Stimulated activated CD8-positive, alpha-beta memory T cell treated with anti-CD3 and anti-CD28 coated beads, Interleukin-2, amount 100 ng/mL, for 1 hour (primary cell): Measurements from ENCODE around the gene MBNL1.
"Not testable (repeated sequence)": the region's sequence is repeated elsewhere in the genome, so short reads cannot be mapped to it uniquely, and the experiment has no call there.

Experiments used
- DNase-seq, 2 donors: peaks; one replicate each; pipeline ENCODE4 v3.0.0-alpha.2; 2020; ENCODE audit warnings: low read depth in 2 of 2

MBNL1 gene

GRCh38 chr3:152402695-152403451, 134.1 kb downstream of the MBNL1 start:
- DNase-seq, result no peak

DNA sequence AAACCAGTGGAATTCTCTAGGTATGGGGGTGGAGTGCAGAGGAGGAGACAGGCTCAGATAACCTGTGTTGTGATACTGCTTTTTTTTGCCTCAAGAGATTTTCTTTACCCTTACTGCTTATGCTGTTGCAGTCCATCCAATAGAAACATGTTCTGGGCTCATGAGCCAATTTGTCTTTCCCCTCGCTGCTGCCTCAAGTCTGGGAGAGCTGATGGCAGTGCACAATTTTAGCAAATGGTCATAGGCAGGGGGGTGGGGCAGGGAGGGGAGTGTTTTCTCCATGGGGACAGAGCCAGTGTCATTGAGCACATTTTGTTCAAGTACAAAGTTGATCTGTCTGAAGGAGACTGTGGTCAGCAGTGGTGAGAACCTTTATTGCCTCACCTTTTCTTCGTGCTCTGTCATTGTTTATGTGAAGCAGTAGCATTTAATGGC, 134.9 kb downstream of the MBNL1 start:
- DNase-seq, result no peak

DNA sequence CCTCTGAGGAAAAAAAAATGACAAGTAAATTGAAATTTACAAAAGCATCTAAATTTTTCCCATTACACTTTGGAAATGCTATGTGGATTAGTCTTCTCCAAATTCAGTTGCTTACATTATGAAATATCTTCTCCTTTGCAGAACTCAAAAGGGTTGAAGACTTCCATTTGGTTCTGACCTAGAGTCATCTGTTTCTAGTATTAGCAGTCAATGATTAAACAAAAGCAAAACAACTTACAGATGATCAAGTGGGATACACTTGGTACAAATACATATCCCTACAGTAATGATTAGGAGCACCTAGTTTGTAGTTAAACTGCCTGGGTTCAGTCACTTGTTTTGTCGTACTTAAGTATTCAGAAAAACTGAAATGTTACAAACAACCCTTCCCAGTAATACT, 136.2 kb downstream of the MBNL1 start:
- no peak for DNase-seq

GRCh38 chr3:152405915-152406802, 137.4 kb downstream of the MBNL1 start:
- DNase-seq, result no peak

GRCh38 chr3:152413240-152413639, 144.5 kb downstream of the MBNL1 start:
- no peak for DNase-seq

DNA sequence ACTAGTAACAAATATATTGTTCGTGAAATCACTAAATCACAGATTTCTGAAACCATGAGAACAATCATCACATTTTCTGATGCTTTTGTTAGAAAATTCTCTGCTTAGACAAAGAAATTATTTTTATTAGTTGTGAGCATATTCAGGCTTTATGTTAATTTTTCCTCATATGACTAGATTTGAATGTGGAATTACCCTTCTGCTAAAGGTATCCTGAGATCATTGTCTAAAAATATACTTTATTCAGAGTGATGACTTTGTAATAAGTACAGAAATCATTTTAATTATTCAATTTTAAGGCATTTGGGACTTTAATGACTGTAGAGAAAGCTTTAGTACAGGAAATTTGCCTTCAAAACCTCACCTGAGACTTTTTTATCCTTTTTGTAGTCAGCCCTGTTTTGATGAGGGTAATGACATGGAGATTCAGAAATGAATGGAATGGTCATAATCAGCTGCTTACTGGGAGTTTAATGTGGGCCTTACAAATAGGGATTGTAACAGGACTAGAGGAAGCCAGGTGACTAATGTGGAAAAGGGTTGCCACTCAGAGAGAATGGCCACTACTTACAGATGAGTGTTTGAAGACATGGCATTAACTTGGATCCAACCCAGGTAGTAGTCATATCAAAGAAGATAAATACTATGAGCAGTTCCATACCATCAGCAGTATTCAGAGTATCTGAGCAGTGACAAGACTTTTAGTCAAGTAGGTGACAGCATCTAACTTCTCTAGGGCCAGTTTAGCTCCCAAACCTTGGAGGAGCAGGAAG, 148.3 kb downstream of the MBNL1 start:
- no peak for DNase-seq

- DNase-seq, result no peak
Observed at GRCh38 chr3:152419748-152420147, 151.0 kb downstream of the MBNL1 start.

GRCh38 chr3:152421162-152421561, 152.4 kb downstream of the MBNL1 start:
- DNase-seq, result no peak

DNA sequence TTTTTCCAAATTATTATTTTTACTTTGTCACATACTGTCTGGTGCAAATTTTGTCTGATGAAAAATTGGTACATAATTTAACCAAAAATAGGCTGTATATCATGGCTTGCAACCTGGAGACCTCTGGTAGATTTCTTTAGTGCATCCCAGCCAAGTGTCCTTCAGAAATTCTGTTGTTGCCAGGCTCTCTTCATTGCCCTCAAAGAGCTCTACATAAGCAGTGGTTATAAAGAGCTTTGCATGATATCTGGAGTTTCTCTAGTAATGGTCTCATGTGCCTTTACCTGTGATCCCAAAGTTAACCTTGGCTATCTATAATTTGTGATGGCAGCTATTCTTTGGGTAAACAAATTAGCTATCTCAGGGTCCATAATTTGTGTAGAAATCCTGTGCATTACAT, 157.7 kb downstream of the MBNL1 start:
- no peak for DNase-seq

- no peak for DNase-seq
Observed at GRCh38 chr3:152428577-152428976, 159.8 kb downstream of the MBNL1 start.

GRCh38 chr3:152430223-152431002, 161.7 kb downstream of the MBNL1 start:
- no peak for DNase-seq

DNA sequence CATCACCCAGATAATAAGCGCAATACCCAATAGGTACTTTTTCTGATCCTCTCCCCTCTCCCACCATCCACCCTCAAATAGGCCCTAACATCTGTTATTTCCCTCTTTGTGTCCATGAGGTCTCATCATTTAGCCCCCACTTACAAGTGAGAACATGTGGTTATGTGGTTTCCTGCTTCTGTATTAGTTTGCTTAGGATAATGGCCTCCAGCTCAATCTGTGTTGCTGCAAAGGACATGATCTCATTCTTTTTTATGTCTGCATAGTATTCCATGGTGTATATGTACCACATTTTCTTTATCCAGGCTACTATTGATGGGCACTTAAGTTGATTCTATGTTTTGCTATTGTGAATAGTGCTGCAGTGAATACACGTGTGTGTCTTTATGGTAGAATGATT, 165.4 kb downstream of the MBNL1 start:
- DNase-seq, result no peak

DNA sequence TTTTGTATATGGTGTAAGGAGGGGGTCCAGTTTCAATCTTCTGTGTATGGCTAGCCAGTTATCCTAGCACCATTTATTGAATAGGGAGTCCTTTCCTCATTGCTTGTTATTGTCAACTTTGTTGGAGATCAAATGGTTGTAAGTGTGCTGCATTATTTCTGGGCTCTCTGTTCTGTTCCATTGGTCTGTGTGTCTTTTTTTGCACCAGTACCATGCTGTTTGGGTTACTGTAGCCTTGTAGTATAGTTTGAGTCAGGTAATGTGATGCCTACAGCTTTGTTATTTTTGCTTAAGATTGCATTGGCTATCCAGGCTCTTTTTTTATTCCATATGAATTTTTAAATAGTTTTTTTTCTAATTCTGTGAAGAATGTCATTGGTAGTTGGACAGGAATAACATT, 166.5 kb downstream of the MBNL1 start:
- DNase-seq, result not testable (repeated sequence)

DNA sequence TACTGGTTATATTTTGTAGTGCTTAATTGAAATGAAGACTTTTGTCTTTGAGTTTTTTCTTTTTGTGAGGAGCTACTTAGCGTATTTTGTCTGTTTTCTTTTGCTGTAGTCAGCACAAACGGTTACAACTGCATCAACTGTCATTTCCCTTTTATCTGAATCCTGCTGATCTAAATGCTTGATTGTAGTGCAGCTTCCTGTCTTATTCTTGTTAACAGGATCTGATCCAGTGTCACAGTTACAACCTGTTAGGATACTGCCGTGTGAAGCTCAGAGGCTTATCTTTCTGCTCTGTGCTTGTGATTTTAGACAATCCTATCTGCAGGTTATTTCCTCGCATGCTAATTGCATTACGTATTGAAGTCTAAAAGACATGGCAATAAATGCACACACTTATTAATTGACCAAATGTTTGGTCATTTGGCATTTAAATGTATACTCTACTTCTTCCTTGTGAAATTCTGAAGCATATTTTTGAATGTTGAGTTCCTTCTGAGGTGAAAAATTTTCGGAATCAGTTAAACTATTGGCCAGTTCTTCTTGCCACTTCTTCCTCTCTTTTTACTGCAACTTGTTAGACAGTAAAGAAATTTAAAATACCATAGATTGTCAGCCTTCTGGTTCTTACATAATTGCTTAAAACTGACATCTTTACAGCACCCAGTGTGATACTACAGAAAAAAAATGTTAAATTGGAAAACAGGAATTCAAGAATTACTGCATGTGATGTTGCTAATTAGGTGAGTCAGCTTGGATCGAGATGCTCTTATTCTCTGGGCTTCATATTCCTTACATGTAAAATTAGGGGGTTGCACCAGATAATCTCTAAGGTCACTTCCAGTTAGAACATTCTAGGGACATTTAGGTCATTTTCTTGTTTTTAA, 168.2 kb downstream of the MBNL1 start:
- DNase-seq, result no peak

GRCh38 chr3:152438181-152438580, 169.5 kb downstream of the MBNL1 start:
- no peak for DNase-seq

GRCh38 chr3:152438706-152439105, 170.0 kb downstream of the MBNL1 start:
- no peak for DNase-seq

DNA sequence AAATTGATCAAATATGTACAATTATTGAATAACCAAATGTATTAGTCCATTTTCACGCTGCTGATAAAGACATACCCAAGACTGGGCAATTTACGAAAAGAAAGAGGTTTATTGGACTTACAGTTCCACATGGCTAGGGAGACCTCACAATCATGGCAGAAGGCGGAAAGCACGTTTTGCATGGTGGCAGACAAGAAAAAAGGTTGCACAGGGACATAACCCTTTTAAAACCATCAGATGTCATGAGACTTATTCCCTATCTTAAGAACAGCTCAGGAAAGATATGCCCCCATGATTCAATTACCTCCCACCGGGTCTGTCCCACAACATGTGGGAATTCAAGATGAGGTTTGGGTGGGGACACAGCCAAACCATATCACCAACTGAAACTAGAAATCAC, 171.5 kb downstream of the MBNL1 start:
- DNase-seq, result not testable (repeated sequence)

DNA sequence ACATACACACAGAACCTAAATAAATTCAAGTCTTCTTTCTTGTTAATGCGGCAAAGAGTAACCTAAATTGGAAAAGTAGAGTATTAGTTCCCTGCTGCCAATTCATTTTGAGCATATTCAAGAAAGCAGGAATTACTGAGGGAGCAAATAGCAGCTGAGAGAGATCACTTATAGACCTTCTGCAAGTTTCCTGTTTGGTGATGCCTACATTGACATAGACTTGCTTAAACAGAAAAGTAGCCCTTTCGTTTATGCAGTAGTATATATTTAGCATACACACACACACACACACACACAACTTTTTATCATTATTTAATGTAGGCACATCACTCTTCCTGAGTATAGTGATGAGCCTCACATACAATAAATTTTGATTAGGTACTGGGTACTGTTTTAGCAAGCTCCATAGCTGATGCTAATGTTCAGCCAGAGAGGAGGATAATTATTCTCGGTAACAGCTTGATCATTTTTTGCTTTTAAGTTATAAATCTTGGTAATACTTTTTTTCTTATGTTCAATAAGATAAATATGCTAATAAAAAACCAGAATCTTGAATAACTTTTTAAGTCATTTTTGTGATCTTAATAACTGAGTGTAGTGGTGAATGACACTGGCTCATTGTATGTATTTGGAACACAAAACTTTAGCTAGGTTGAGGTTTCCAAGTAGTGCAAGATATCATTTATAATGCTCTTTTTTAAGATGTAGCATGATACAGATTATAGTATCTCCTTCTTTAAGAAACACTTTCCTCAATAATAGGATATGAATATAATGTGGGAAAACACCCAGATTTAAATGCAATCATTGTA, 174.7 kb downstream of the MBNL1 start:
- DNase-seq, result no peak

DNA sequence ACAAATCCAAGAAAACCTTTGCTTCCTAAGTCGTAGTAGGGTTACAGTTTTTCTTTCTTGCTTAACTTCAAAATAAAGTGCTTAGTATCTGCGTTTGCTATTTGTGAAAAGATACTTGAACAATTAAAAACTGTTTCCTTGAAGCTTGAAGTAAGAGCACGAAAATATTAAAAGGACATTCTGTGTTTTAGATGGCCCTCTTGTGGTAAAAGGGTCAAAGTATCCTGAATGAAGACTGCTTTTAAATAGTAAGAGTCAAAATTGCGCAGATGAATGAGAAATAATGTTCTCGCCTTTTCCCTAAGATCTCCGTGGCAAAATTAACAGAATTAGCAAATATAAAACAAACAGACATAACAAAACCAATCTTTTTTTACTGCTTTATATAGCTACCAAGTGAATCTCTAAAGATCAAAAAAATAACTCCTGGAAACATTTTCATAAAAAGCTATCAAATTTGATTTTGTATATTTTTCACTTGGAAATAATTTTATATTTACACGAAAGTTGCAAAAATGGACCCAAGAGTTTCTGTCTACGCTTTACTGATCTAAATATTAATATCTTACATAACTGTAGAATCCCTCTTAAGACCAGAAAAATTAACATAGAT, 175.4 kb downstream of the MBNL1 start:
- no peak for DNase-seq
